Smooth muscle cell (in vitro differentiated cells): ENCODE data around the gene PPP2R5D. TPM values are rescaled to one million over a fixed set of nuclear protein-coding genes. Genes with fewer than 3 reads are reported as not detected.
"Not testable (repeated sequence)": the region's sequence is repeated elsewhere in the genome, so short reads cannot be mapped to it uniquely, and the experiment has no call there.

Source experiments
- DNase-seq: peaks from one replicate; lab custom pipeline; 2025; ENCODE audit not compliant: unreplicated experiment; lab: John Stamatoyannopoulos, UW
- H2AFZ ChIP-seq: fragments of 200-600 bp; sonication (generic); 2 replicates; pipeline ENCODE4 v1.6.0; 2016; ENCODE audit warnings: antibody characterized with exemption, low read depth, mild to moderate bottlenecking
- H3F3A ChIP-seq: fragments of 200-600 bp; sonication (generic); 2 replicates; pipeline ENCODE4 v1.6.0; 2017; ENCODE audit warnings: antibody characterized with exemption, low read depth
- H3K27ac ChIP-seq: fragments of 200-600 bp; sonication (generic); 2 replicates; pipeline ENCODE4 v1.5.1; 2016; ENCODE audit warnings: low read depth, mild to moderate bottlenecking
- H3K27me3 ChIP-seq: fragments of 200-600 bp; sonication (generic); 2 replicates; pipeline ENCODE4 v1.6.1; 2016; ENCODE audit warnings: low read depth, mild to moderate bottlenecking
- H3K36me3 ChIP-seq: fragments of 200-600 bp; sonication (generic); 2 replicates; pipeline ENCODE4 v1.5.1; 2016; ENCODE audit warnings: low read depth
- H3K4me1 ChIP-seq: fragments of 200-600 bp; sonication (generic); 2 replicates; pipeline ENCODE4 v1.5.1; 2016; ENCODE audit warnings: low read depth
- H3K4me2 ChIP-seq: fragments of 200-600 bp; sonication (generic); 2 replicates; pipeline ENCODE4 v1.6.0; 2016; ENCODE audit warnings: mild to moderate bottlenecking
- H3K4me3 ChIP-seq: fragments of 200-600 bp; sonication (generic); 2 replicates; pipeline ENCODE4 v1.5.1; 2016; ENCODE audit warnings: mild to moderate bottlenecking
- H3K79me2 ChIP-seq: fragments of 200-600 bp; sonication (generic); 2 replicates; pipeline ENCODE4 v1.6.0; 2016; ENCODE audit warnings: low read depth, mild to moderate bottlenecking
- H3K9ac ChIP-seq: fragments of 200-600 bp; sonication (generic); 2 replicates; pipeline ENCODE4 v1.6.0; 2016; ENCODE audit warnings: low read depth
- H3K9me3 ChIP-seq: fragments of 200-600 bp; sonication (generic); replicated peaks from 2 replicates; pipeline ENCODE4 v1.5.1; 2016; ENCODE audit warnings: low read depth
- H4K20me1 ChIP-seq: fragments of 200-600 bp; sonication (generic); 2 replicates; pipeline ENCODE4 v1.6.0; 2016; ENCODE audit warnings: low read depth
- CTCF ChIP-seq: fragments of 200-600 bp; sonication (generic); IDR thresholded peaks from 2 replicates; pipeline ENCODE4 v1.5.1; 2017; ENCODE audit warnings: borderline replicate concordance, mild to moderate bottlenecking, antibody characterized with exemption; ENCODE audit not compliant: insufficient read depth, poor library complexity, severe bottlenecking
- WGBS: methylation state at CpG from one replicate; pipeline ENCODE4 v1.1.7; 2016; ENCODE audit warnings: low lambda C conversion rate; 5-methylcytosine and 5-hydroxymethylcytosine counted together
- polyA plus RNA-seq: library from polyadenylated mRNA; unstranded; fragments of >200 nt; fragmentation: Nextera tagmentation; extraction: Ambion mirVana; gene quantifications from 2 replicates; pipeline ENCODE4 v1.2.1, GENCODE V29; 2016
- total RNA-seq: library from RNA; depleted of rRNA; stranded (reverse); fragments of >200 nt; gene quantifications from 2 replicates; pipeline ENCODE4 v1.2.3, GENCODE V29; 2014

PPP2R5D gene
- total and polyA plus RNA-seq, 2 experiments from 2014 or later = 46.4 to 51.3 TPM

- Histone ChIP-seq H3K36me3 (no peaks in the 10 kb centered on the region), H3K9me3 (no peaks in the 10 kb centered on the region), H3F3A (no peaks in the 10 kb centered on the region), H2AFZ (no peak overlapping the region), H3K79me2 (no peaks in the 10 kb centered on the region), H3K27me3 (no peaks in the 10 kb centered on the region), H3K4me3 (no peak overlapping the region), H3K4me2 (no peak overlapping the region), H3K4me1 (no peaks in the 10 kb centered on the region), H3K9ac (no peak overlapping the region), H4K20me1 (no peaks in the 10 kb centered on the region), H3K27ac (no peak overlapping the region)
- DNase-seq = no peak
- TF ChIP-seq CTCF = no peak
Measured at GRCh38 chr6:42947950-42948349, 36.4 kb upstream of the PPP2R5D start.

GRCh38 chr6:42952389-42952788, 32.0 kb upstream of the PPP2R5D start:
- WGBS = 95% methylated on average over 4 of the region's 4 CpGs

GRCh38 chr6:42954405-42954804, 30.0 kb upstream of the PPP2R5D start:
- H3F3A ChIP-seq, DNase-seq, H3K9ac ChIP-seq, H3K79me2 ChIP-seq, H4K20me1 ChIP-seq, H3K27me3 ChIP-seq, H3K4me2 ChIP-seq, H2AFZ ChIP-seq, H3K4me3 ChIP-seq, H3K4me1 ChIP-seq, H3K9me3 ChIP-seq, H3K36me3 ChIP-seq, H3K27ac ChIP-seq: not testable (repeated sequence)
- WGBS = 90% methylated on average over 4 of the region's 4 CpGs

More at GRCh38 chr6:42952389-42952788, 32.0 kb upstream of the PPP2R5D start:
- Histone ChIP-seq H3K4me2 (no peak overlapping the region), H2AFZ (no peak overlapping the region), H3K79me2 (no peaks in the 10 kb centered on the region), H3K4me3 (no peak overlapping the region), H4K20me1 (no peaks in the 10 kb centered on the region), H3K27me3 (no peaks in the 10 kb centered on the region), H3K27ac (no peak overlapping the region), H3K36me3 (no peaks in the 10 kb centered on the region), H3K9me3 (no peaks in the 10 kb centered on the region), H3K4me1 (no peaks in the 10 kb centered on the region), H3K9ac (no peak overlapping the region), H3F3A (no peaks in the 10 kb centered on the region)
- TF ChIP-seq CTCF = no peak
- DNase-seq = no peak

GRCh38 chr6:42958125-42958524, 26.2 kb upstream of the PPP2R5D start:
- H3K79me2 ChIP-seq = no peaks in the 10 kb centered on the region
- H3K36me3 ChIP-seq = no peaks in the 10 kb centered on the region
- H3K4me2 ChIP-seq = no peak overlapping the region
- no peaks in the 10 kb centered on the region for H3F3A ChIP-seq
- H2AFZ ChIP-seq = no peak overlapping the region
- no peaks in the 10 kb centered on the region for H3K9me3 ChIP-seq
- no peak overlapping the region for H3K4me3 ChIP-seq
- no peak overlapping the region for H3K9ac ChIP-seq
- DNase-seq = no peak
- H3K4me1 ChIP-seq = no peaks in the 10 kb centered on the region
- peaks cover 14% of the 10 kb centered on the region for H3K27me3 ChIP-seq
- TF ChIP-seq CTCF = no peak
- 84% methylated on average over 8 of the region's 8 CpGs for WGBS
- H4K20me1 ChIP-seq = no peaks in the 10 kb centered on the region
- no peak overlapping the region for H3K27ac ChIP-seq
